ENCODE results near the gene TOMT. TPM values are rescaled to one million over a fixed set of nuclear protein-coding genes. Genes with fewer than 3 reads are reported as not detected.

Gene TOMT
- total and polyA plus RNA-seq, 2 experiments from 2014 or later, result not detected

DNA sequence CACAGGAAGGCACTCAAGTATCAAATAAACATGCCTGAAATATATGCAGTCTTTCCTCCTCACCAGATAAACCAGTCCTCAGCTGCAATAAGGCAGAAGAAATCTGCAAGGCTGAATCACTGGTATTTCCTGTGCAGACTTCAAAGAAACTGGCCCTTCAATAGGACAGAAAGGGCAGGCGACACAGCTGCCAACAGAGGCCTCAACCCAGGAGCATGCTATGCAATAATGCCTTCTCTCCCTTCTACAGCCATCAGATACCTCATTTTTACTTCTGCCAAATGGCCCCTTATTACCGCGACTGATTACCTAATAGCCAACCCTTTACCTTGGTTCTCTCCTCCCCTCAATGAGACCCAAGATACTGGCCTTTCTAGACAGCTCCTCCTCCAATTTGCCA is 33.4 kb upstream of the TOMT start:
- Histone ChIP-seq H3K9me3 (ENCODE audit: low read depth) (no peaks in the 10 kb centered on the region), H3K27me3 (replicated peaks; ENCODE audit: insufficient read depth) (no peaks in the 10 kb centered on the region), H2AFZ (no peak overlapping the region), H3K27ac (peak overlapping the region; percentile 95), H3K4me2 (ENCODE audit: unreplicated experiment) (peak overlapping the region; percentile 61), H3K9me2 (ENCODE audit: insufficient read depth) (no peaks in the 10 kb centered on the region), H3K36me3 (ENCODE audit: low read depth) (no peaks in the 10 kb centered on the region), H3K4me1 (ENCODE audit: insufficient read depth) (peaks cover 56% of the 10 kb centered on the region), H3K9ac (peak overlapping the region; percentile 48; the same call in 1 of the 2 replicates), H3F3A (ENCODE audit: insufficient read depth) (peaks cover 52% of the 10 kb centered on the region), H3K4me3 (peak overlapping the region; percentile 23; the same call in 1 of the 2 replicates), H4K20me1 (ENCODE audit: insufficient read depth) (no peaks in the 10 kb centered on the region), H3K79me2 (ENCODE audit: insufficient read depth) (peaks cover 80% of the 10 kb centered on the region)
- peak; percentile 86 for DNase-seq
- WGBS, 2 experiments (ENCODE audit: low coverage in 1 of 2, low lambda C conversion rate in 2 of 2, missing lambda C conversion rate in 2 of 2), result 4 to 7% methylated on average over 3 of the region's 3 CpGs
- TF ChIP-seq EZH2phosphoT487 (IDR thresholded peaks at IDR 0.05; ENCODE audit: insufficient read depth, low read depth), result no peak
- no peak for TF ChIP-seq EZH2 (IDR thresholded peaks at IDR 0.05; ENCODE audit: insufficient read depth, poor library complexity, severe bottlenecking)
- in situ Hi-C loops (cut with MboI), result no loop called here

DNA sequence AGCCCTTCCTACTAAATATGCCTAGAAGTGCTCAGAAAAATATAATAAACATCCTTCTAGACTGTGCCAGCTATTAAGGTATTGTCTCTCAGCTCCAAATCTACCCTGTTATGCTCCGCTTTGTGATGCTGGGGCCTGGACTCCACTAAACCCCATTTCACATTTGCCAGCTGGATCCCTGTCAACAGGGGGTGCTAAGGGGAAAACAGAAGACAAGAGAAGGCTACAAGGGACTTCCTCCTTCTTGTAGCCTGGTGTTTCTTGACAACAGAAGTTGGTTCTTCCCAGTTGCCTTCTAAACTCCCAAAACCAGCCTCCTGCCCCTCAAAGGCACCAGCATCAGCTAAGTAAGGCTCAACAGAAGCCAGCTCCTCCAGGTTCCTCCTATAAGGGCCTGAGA is 30.6 kb upstream of the TOMT start:
- Histone ChIP-seq H3K4me2 (ENCODE audit: unreplicated experiment) (no peak overlapping the region), H3K36me3 (ENCODE audit: low read depth) (no peaks in the 10 kb centered on the region), H3K9me2 (ENCODE audit: insufficient read depth) (no peaks in the 10 kb centered on the region), H3K9me3 (ENCODE audit: low read depth) (no peaks in the 10 kb centered on the region), H3K9ac (no peak overlapping the region), H2AFZ (no peak overlapping the region), H3F3A (ENCODE audit: insufficient read depth) (peaks cover 43% of the 10 kb centered on the region), H3K79me2 (ENCODE audit: insufficient read depth) (peaks cover 91% of the 10 kb centered on the region), H3K27me3 (replicated peaks; ENCODE audit: insufficient read depth) (no peaks in the 10 kb centered on the region), H3K4me1 (ENCODE audit: insufficient read depth) (peaks cover 45% of the 10 kb centered on the region), H3K27ac (no peak overlapping the region), H3K4me3 (no peak overlapping the region), H4K20me1 (ENCODE audit: insufficient read depth) (no peaks in the 10 kb centered on the region)
- 100% methylated on average over 1 of the region's 1 CpG for WGBS, 2 experiments (ENCODE audit: low coverage in 1 of 2, low lambda C conversion rate in 2 of 2, missing lambda C conversion rate in 2 of 2)
- TF ChIP-seq EZH2 (IDR thresholded peaks at IDR 0.05; ENCODE audit: insufficient read depth, poor library complexity, severe bottlenecking), result no peak
- no peak for TF ChIP-seq EZH2phosphoT487 (IDR thresholded peaks at IDR 0.05; ENCODE audit: insufficient read depth, low read depth)
- in situ Hi-C loops (cut with MboI), result no loop called here
- no peak for DNase-seq

DNA sequence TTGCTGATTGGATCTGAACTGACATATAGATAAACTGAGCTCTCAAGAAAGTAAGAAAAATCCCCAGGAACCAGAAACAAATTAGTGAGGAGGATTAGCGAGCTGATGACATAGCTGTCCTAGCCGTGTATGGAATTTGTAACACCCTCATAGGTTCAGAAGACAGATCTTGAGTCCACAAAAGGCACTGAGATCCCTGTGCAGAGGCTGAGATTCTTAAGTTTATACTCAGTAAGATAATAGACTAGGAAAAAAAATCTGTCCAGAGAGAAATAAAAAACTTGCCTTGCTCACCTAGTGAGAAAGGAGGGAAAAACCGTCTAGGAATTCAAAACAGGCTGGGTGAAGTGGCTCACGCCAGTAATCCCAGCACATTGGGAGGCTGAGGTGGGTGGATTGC is 30.0 kb upstream of the TOMT start:
- DNase-seq, result no peak
- Histone ChIP-seq H3K9me2 (ENCODE audit: insufficient read depth) (no peaks in the 10 kb centered on the region), H3K27ac (no peak overlapping the region), H3F3A (ENCODE audit: insufficient read depth) (peaks cover 37% of the 10 kb centered on the region), H3K9ac (no peak overlapping the region), H4K20me1 (ENCODE audit: insufficient read depth) (no peaks in the 10 kb centered on the region), H3K4me2 (ENCODE audit: unreplicated experiment) (no peak overlapping the region), H2AFZ (no peak overlapping the region), H3K4me1 (ENCODE audit: insufficient read depth) (peaks cover 38% of the 10 kb centered on the region), H3K4me3 (no peak overlapping the region), H3K36me3 (ENCODE audit: low read depth) (no peaks in the 10 kb centered on the region), H3K27me3 (replicated peaks; ENCODE audit: insufficient read depth) (no peaks in the 10 kb centered on the region), H3K79me2 (ENCODE audit: insufficient read depth) (peaks cover 86% of the 10 kb centered on the region), H3K9me3 (ENCODE audit: low read depth) (no peaks in the 10 kb centered on the region)
- 97% methylated on average over 4 of the region's 4 CpGs for WGBS, 2 experiments (ENCODE audit: low coverage in 1 of 2, low lambda C conversion rate in 2 of 2, missing lambda C conversion rate in 2 of 2)
- in situ Hi-C loops (cut with MboI), result no loop called here
- TF ChIP-seq EZH2phosphoT487 (IDR thresholded peaks at IDR 0.05; ENCODE audit: insufficient read depth, low read depth) (no peak), EZH2 (IDR thresholded peaks at IDR 0.05; ENCODE audit: insufficient read depth, poor library complexity, severe bottlenecking) (no peak)

DNA sequence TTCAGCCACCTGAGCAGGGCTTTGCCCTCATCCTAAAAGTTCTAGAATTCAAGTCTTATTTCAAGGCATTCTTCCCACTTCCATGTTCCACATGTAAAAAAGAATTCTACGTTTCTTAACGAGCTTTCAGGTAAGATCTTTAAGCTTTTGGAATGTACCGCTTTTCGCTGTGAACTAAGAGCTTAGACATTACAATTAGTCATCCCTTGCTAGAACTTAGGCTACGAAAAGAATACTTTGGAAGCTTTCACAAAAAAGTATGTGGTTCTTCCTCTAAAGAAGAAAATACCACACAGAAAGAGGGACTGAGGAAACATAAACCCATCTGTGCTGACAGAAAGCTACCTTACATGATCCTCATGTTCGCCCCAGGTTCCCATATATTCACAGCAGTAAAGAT is 27.2 kb upstream of the TOMT start:
- Histone ChIP-seq H3K27me3 (replicated peaks; ENCODE audit: insufficient read depth) (no peaks in the 10 kb centered on the region), H3K27ac (peak overlapping the region; percentile 83), H3K9ac (peak overlapping the region; percentile 85), H3F3A (ENCODE audit: insufficient read depth) (peaks cover 31% of the 10 kb centered on the region), H3K4me1 (ENCODE audit: insufficient read depth) (peaks cover 12% of the 10 kb centered on the region), H4K20me1 (ENCODE audit: insufficient read depth) (no peaks in the 10 kb centered on the region), H3K9me2 (ENCODE audit: insufficient read depth) (no peaks in the 10 kb centered on the region), H3K36me3 (ENCODE audit: low read depth) (no peaks in the 10 kb centered on the region), H2AFZ (peak overlapping the region; percentile 81), H3K79me2 (ENCODE audit: insufficient read depth) (peaks cover 66% of the 10 kb centered on the region), H3K9me3 (ENCODE audit: low read depth) (no peaks in the 10 kb centered on the region), H3K4me2 (ENCODE audit: unreplicated experiment) (peak overlapping the region; percentile 97), H3K4me3 (peak overlapping the region; percentile 89)
- peak; percentile 59 for DNase-seq
- in situ Hi-C loops (cut with MboI), result no loop called here
- TF ChIP-seq EZH2phosphoT487 (IDR thresholded peaks at IDR 0.05; ENCODE audit: insufficient read depth, low read depth) (no peak), EZH2 (IDR thresholded peaks at IDR 0.05; ENCODE audit: insufficient read depth, poor library complexity, severe bottlenecking) (no peak)
- WGBS, 2 experiments (ENCODE audit: low coverage in 1 of 2, low lambda C conversion rate in 2 of 2, missing lambda C conversion rate in 2 of 2), result 64 to 66% methylated on average over 6 of the region's 6 CpGs

Data from GM23248 (cell line).